Endodermal cell (in vitro differentiated cells): ENCODE measurements around the gene SLC9A6. TPM values are rescaled to one million over a fixed set of nuclear protein-coding genes. Genes with fewer than 3 reads are reported as not detected.

Experiments
- DNase-seq: peaks from one replicate; pipeline ENCODE4 v3.0.0-alpha.2; 2017
- H3K27ac ChIP-seq: 2 replicates; pipeline ENCODE4 v1.5.1; 2013; ENCODE audit warnings: mild to moderate bottlenecking, low read depth, low read length, moderate library complexity
- H3K27me3 ChIP-seq: 2 replicates; pipeline ENCODE4 v1.6.1; 2013; ENCODE audit warnings: mild to moderate bottlenecking, low read length, moderate library complexity; ENCODE audit not compliant: insufficient read depth, control insufficient read depth, poor library complexity, severe bottlenecking
- H3K36me3 ChIP-seq: 2 replicates; pipeline ENCODE4 v1.7.0; 2013; ENCODE audit warnings: mild to moderate bottlenecking, low read length, moderate library complexity; ENCODE audit not compliant: control insufficient read depth, insufficient read depth
- H3K4me1 ChIP-seq: one replicate; pipeline ENCODE4 v1.7.0; 2013; ENCODE audit warnings: low read length; ENCODE audit not compliant: control insufficient read depth, insufficient read depth
- H3K4me3 ChIP-seq: 2 replicates; pipeline ENCODE4 v1.5.1; 2013; ENCODE audit warnings: mild to moderate bottlenecking, low read length, moderate library complexity
- H3K9ac ChIP-seq: 2 replicates; pipeline ENCODE4 v1.6.1; 2013; ENCODE audit warnings: mild to moderate bottlenecking, low read length, moderate library complexity; ENCODE audit not compliant: poor library complexity, severe bottlenecking; ENCODE audit errors: extremely low read depth
- H3K9me3 ChIP-seq: 2 replicates; pipeline ENCODE4 v1.6.1; 2013; ENCODE audit warnings: mild to moderate bottlenecking, low read length, moderate library complexity; ENCODE audit not compliant: control insufficient read depth
- H3K27ac Mint-ChIP-seq: 2 replicates; pipeline ENCODE4 v1.8.0; 2020; ENCODE audit warnings: mixed read lengths
- H3K27me3 Mint-ChIP-seq: 2 replicates; pipeline ENCODE4 v1.8.0; 2021; ENCODE audit warnings: mild to moderate bottlenecking, mixed read lengths; ENCODE audit not compliant: insufficient read depth
- H3K36me3 Mint-ChIP-seq: 2 replicates; pipeline ENCODE4 v1.8.0; 2020; ENCODE audit warnings: low read depth, mixed read lengths
- H3K4me1 Mint-ChIP-seq: 2 replicates; pipeline ENCODE4 v1.8.0; 2020; ENCODE audit warnings: mixed read lengths
- H3K4me3 Mint-ChIP-seq: 2 replicates; pipeline ENCODE4 v1.8.0; 2020; ENCODE audit warnings: mild to moderate bottlenecking, moderate library complexity, mixed read lengths
- H3K9me3 Mint-ChIP-seq: 2 replicates; pipeline ENCODE4 v1.8.0; 2020; ENCODE audit warnings: mild to moderate bottlenecking, mixed read lengths
- WGBS, 2 experiments: methylation state at CpG; one replicate each; pipeline versions ENCODE4 v1.1.5 to v1.1.7; 2013; ENCODE audit warnings: missing lambda C conversion rate in 2 of 2, mixed read lengths in 1 of 2; ENCODE audit not compliant: insufficient coverage in 1 of 2, insufficient read length in 1 of 2; 5-methylcytosine and 5-hydroxymethylcytosine counted together
- total RNA-seq, 2 donors: library from RNA; stranded (reverse); fragmentation: NEBNext Ultra II Directional in 1 of 2; extraction: Animal tissue kit (Norgen Biotek cat#: 25700) in 1 of 2; gene quantifications; 2 replicates in 1 of 2; 3 replicates in 1 of 2; pipeline ENCODE4 v1.2.1, GENCODE V29; 2021
- TF ChIP-seq, protein P1 (sequence below): fragments of 200-600 bp; sonication (generic); conservative IDR thresholded peaks from 2 replicates; pipeline ENCODE4 v1.5.0; 2021; ENCODE audit warnings: antibody characterized with exemption, mild to moderate bottlenecking

The SLC9A6 gene
- total RNA-seq, 2 donors from 2014 or later: 10.2 to 13.6 TPM

- H3K36me3 ChIP-seq: peaks cover 3% of the 10 kb centered on the region
- Mint-ChIP-seq H3K27me3 (peaks cover 16% of the 10 kb centered on the region), H3K4me3 (no peak overlapping the region), H3K36me3 (peaks cover 15% of the 10 kb centered on the region), H3K9me3 (peaks cover 54% of the 10 kb centered on the region), H3K4me1 (no peaks in the 10 kb centered on the region), H3K27ac (no peak overlapping the region)
- no peak overlapping the region for H3K27ac ChIP-seq
- H3K9me3 ChIP-seq: no peaks in the 10 kb centered on the region
- no peak overlapping the region for H3K9ac ChIP-seq
- no peaks in the 10 kb centered on the region for H3K4me1 ChIP-seq
- TF ChIP-seq, protein P1, sequence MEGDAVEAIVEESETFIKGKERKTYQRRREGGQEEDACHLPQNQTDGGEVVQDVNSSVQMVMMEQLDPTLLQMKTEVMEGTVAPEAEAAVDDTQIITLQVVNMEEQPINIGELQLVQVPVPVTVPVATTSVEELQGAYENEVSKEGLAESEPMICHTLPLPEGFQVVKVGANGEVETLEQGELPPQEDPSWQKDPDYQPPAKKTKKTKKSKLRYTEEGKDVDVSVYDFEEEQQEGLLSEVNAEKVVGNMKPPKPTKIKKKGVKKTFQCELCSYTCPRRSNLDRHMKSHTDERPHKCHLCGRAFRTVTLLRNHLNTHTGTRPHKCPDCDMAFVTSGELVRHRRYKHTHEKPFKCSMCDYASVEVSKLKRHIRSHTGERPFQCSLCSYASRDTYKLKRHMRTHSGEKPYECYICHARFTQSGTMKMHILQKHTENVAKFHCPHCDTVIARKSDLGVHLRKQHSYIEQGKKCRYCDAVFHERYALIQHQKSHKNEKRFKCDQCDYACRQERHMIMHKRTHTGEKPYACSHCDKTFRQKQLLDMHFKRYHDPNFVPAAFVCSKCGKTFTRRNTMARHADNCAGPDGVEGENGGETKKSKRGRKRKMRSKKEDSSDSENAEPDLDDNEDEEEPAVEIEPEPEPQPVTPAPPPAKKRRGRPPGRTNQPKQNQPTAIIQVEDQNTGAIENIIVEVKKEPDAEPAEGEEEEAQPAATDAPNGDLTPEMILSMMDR: no peak
- no peak for DNase-seq
- WGBS, 2 experiments: 100% methylated on average over 1 of the region's 2 CpGs; no CpG with 5 or more reads in 1 of the 2 experiments
- no peak overlapping the region for H3K4me3 ChIP-seq
- H3K27me3 ChIP-seq: no peaks in the 10 kb centered on the region
Measured at GRCh38 chrX:136047016-136047642, 61.9 kb downstream of the SLC9A6 start.

GRCh38 chrX:136047969-136048368 is 62.7 kb downstream of the SLC9A6 start:
- Histone ChIP-seq H3K27me3 (no peaks in the 10 kb centered on the region), H3K27ac (no peak overlapping the region), H3K4me3 (no peak overlapping the region), H3K4me1 (no peaks in the 10 kb centered on the region), H3K9ac (no peak overlapping the region), H3K9me3 (no peaks in the 10 kb centered on the region), H3K36me3 (peaks cover 3% of the 10 kb centered on the region)
- H3K27me3 Mint-ChIP-seq: peaks cover 16% of the 10 kb centered on the region
- 94% methylated on average over 4 of the region's 4 CpGs; no CpG with 5 or more reads in 1 of the 2 experiments for WGBS, 2 experiments
- no peak overlapping the region for H3K27ac Mint-ChIP-seq
- DNase-seq: no peak
- H3K4me1 Mint-ChIP-seq: no peaks in the 10 kb centered on the region
- peaks cover 14% of the 10 kb centered on the region for H3K36me3 Mint-ChIP-seq
- H3K4me3 Mint-ChIP-seq: no peak overlapping the region
- TF ChIP-seq, protein P1: no peak
- peaks cover 62% of the 10 kb centered on the region for H3K9me3 Mint-ChIP-seq

GRCh38 chrX:136048446-136048845 is 63.2 kb downstream of the SLC9A6 start:
- TF ChIP-seq, protein P1: no peak
- 94% methylated on average over 1 of the region's 1 CpG; no CpG with 5 or more reads in 1 of the 2 experiments for WGBS, 2 experiments
- Mint-ChIP-seq H3K27ac (no peak overlapping the region), H3K9me3 (peaks cover 67% of the 10 kb centered on the region), H3K4me3 (no peak overlapping the region), H3K27me3 (peaks cover 16% of the 10 kb centered on the region), H3K36me3 (peaks cover 10% of the 10 kb centered on the region), H3K4me1 (no peaks in the 10 kb centered on the region)
- Histone ChIP-seq H3K27ac (no peak overlapping the region), H3K4me3 (no peak overlapping the region), H3K36me3 (peaks cover 3% of the 10 kb centered on the region), H3K4me1 (no peaks in the 10 kb centered on the region), H3K27me3 (no peaks in the 10 kb centered on the region), H3K9ac (no peak overlapping the region), H3K9me3 (no peaks in the 10 kb centered on the region)
- DNase-seq: no peak
